ENCODE data around the gene MYO18B. TPM values are rescaled to one million over a fixed set of nuclear protein-coding genes. Genes with fewer than 3 reads are reported as not detected.

The MYO18B gene
- total and polyA plus RNA-seq, 2 donors (not counting 3 experiments of a cell fraction or from before 2014, with no cell fraction given) = 0.01 TPM; not detected in 1

- Histone ChIP-seq H4K20me1 (replicated peaks; ENCODE audit: control insufficient read depth, extremely low read depth, insufficient read depth, low read length) (no peaks in the 10 kb centered on the region), H3K27me3 (ENCODE audit: control insufficient read depth in 2 of 2, insufficient read depth in 2 of 2, low read length in 2 of 2) (no peaks in the 10 kb centered on the region), H3K4me1 (ENCODE audit: control insufficient read depth, extremely low read depth, insufficient read depth, low read length) (no peaks in the 10 kb centered on the region), H3K79me2 (ENCODE audit: control insufficient read depth, insufficient read depth, low read length) (no peaks in the 10 kb centered on the region), H3K4me3 (replicated peaks in 1 of 3; ENCODE audit: insufficient read depth in 1 of 3, low read depth in 1 of 3, low read length in 3 of 3) (no peak overlapping the region), H3K36me3 (ENCODE audit: control insufficient read depth in 2 of 2, extremely low read depth in 1 of 2, insufficient read depth in 2 of 2, low read length in 2 of 2) (no peaks in the 10 kb centered on the region), H3K9me1 (replicated peaks; ENCODE audit: control insufficient read depth, extremely low read depth, insufficient read depth, low read length) (no peaks in the 10 kb centered on the region), H3K9me3 (replicated peaks; ENCODE audit: control insufficient read depth, insufficient read depth, low read length) (no peaks in the 10 kb centered on the region), H3K4me2 (ENCODE audit: insufficient read depth, low read length) (no peak overlapping the region), H3K27ac (ENCODE audit: insufficient read depth, low read depth, low read length) (no peak overlapping the region), H3K9ac (replicated peaks; ENCODE audit: extremely low read depth, insufficient read depth, low read length) (no peak overlapping the region), H2AFZ (ENCODE audit: low read depth, low read length) (no peak overlapping the region)
- intact Hi-C loops (cut with micrococcal nuclease) (loop anchor here (1.0 to 5.0 kb wide), 4 partner anchors 60 to 340 kb away; no protein-coding TSS in a partner anchor), dilution Hi-C loops (cut with MboI; ENCODE audit: extremely low pct_ligation_motif_present, low sequenced_read_pairs) (no loop called here)
- TF ChIP-seq CTCF (IDR thresholded peaks at IDR 0.05; ENCODE audit: extremely low read depth in 1 of 2, insufficient read depth in 1 of 2, low read depth in 1 of 2, low read length in 2 of 2) (no peak), POLR2A (IDR thresholded peaks at IDR 0.05; ENCODE audit: low read depth, low read length) (no peak), EZH2 (IDR thresholded peaks at IDR 0.05; ENCODE audit: borderline replicate concordance, low read depth, low read length, severe bottlenecking) (no peak), FOS (IDR thresholded peaks at IDR 0.05; ENCODE audit: borderline replicate concordance, insufficient read depth, low read length) (no peak), GATA2 (IDR thresholded peaks at IDR 0.05; ENCODE audit: insufficient read depth, insufficient read length, low read depth, low read length) (no peak), MYC (IDR thresholded peaks at IDR 0.05; ENCODE audit: low read depth, low read length) (no peak)
- BruUV-seq (replicated peaks) = no TSS peak
- DNase-seq (ENCODE audit: low read depth, low spot score) (peak; percentile 29), FAIRE-seq (peak; percentile 66)
- CTCF ChIA-PET = interaction anchor here (1.3 to 4.5 kb wide), 3 partner anchors 67 to 239 kb away, joined by 3 to 34 read pairs (median 23); no protein-coding TSS in a partner anchor
- POLR2A ChIA-PET = no interaction called here
Measured at GRCh38 chr22:25702040-25702439, 39.9 kb upstream of the MYO18B start.

Measured in endothelial cell of umbilical vein (primary cell).